ENCODE measurements around the gene NDRG4. TPM values are rescaled to one million over a fixed set of nuclear protein-coding genes. Genes with fewer than 3 reads are reported as not detected.

NDRG4 gene
- total and polyA plus RNA-seq, 2 of the 13 experiments (the other 11 are each of a cell fraction or from before 2014, with no cell fraction given), result 1.7 to 2.7 TPM

DNA sequence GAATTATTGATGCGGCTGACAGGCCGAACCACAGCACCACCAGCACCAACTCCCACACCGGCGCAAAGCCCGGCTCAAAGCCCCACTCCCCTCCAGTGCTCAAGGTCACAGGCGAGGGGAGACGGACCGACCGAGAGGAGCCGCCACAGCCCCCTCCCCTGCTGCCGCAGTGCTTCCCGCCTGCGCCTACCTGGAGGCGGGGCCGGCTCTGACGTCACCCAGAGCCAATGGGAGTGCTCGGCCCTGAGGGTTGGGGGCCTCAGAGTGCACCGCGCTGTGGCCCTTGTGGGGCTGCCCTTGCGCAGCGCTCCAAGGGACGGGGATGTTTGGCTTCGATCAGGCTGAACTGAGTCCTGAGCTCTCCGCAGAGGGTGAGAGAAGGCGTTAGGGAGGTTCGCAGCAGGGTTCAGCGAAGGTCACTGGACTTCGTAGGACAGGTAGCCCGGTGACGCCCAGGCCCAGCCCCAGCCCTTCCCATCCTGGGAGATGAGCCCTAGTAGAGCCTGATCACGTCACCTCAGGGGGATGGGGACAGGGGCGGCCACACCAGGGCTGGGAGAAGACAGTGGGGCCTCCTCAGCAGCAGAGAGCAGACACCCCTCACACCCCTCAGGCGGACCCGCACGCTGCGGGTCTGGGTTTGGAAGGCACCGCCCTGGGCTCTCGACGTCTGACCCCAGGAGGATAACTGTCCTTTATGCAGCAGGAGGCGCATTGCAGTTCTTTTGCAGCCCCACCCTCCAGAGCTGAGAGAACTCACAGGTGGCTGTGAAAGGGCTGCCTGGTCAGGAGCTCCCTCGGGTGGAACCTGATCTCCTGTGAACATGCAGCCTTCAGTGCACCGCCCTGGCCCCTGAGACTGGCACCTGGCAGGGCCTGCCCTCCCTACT, 1.5 kb downstream of the NDRG4 start (continued):
- TF ChIP-seq GLI4 (CRISPR knock-in tag; IDR thresholded peaks at IDR 0.05; ENCODE audit: borderline replicate concordance), result 0 out of 2 replicates have a peak, but pooled peaks have one; percentile 51
- TF ChIP-seq ZNF260 (CRISPR knock-in tag; IDR thresholded peaks at IDR 0.05; ENCODE audit: borderline replicate concordance, low read depth), result no peak
- peak; percentile 63 for TF ChIP-seq ZNF687 (CRISPR knock-in tag; IDR thresholded peaks at IDR 0.05)
- TF ChIP-seq JUND (CRISPR knock-in tag; IDR thresholded peaks at IDR 0.05), result 0 out of 2 replicates have a peak, but pooled peaks have one; percentile 20
- peak; percentile 67; the same call in 1 of the 2 replicates for TF ChIP-seq MEIS2 (CRISPR knock-in tag; IDR thresholded peaks at IDR 0.05)
- TF ChIP-seq, protein P1, sequence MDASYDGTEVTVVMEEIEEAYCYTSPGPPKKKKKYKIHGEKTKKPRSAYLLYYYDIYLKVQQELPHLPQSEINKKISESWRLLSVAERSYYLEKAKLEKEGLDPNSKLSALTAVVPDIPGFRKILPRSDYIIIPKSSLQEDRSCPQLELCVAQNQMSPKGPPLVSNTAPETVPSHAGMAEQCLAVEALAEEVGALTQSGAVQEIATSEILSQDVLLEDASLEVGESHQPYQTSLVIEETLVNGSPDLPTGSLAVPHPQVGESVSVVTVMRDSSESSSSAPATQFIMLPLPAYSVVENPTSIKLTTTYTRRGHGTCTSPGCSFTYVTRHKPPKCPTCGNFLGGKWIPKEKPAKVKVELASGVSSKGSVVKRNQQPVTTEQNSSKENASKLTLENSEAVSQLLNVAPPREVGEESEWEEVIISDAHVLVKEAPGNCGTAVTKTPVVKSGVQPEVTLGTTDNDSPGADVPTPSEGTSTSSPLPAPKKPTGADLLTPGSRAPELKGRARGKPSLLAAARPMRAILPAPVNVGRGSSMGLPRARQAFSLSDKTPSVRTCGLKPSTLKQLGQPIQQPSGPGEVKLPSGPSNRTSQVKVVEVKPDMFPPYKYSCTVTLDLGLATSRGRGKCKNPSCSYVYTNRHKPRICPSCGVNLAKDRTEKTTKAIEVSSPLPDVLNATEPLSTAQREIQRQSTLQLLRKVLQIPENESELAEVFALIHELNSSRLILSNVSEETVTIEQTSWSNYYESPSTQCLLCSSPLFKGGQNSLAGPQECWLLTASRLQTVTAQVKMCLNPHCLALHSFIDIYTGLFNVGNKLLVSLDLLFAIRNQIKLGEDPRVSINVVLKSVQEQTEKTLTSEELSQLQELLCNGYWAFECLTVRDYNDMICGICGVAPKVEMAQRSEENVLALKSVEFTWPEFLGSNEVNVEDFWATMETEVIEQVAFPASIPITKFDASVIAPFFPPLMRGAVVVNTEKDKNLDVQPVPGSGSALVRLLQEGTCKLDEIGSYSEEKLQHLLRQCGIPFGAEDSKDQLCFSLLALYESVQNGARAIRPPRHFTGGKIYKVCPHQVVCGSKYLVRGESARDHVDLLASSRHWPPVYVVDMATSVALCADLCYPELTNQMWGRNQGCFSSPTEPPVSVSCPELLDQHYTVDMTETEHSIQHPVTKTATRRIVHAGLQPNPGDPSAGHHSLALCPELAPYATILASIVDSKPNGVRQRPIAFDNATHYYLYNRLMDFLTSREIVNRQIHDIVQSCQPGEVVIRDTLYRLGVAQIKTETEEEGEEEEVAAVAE (CRISPR knock-in tag; IDR thresholded peaks at IDR 0.05; ENCODE audit: borderline replicate concordance), result 0 out of 2 replicates have a peak, but pooled peaks have one; percentile 18
- no peak for TF ChIP-seq ZNF615 (CRISPR knock-in tag; IDR thresholded peaks at IDR 0.05; ENCODE audit: borderline replicate concordance)
- TF ChIP-seq NR2F6 (IDR thresholded peaks at IDR 0.05), result no peak
- TF ChIP-seq NR2F6 (CRISPR knock-in tag; IDR thresholded peaks at IDR 0.05), result no peak
- no peak for TF ChIP-seq TEAD2 (CRISPR knock-in tag; IDR thresholded peaks at IDR 0.05)
- no peak for TF ChIP-seq HMG20A (CRISPR knock-in tag; IDR thresholded peaks at IDR 0.05; ENCODE audit: borderline replicate concordance)
- TF ChIP-seq AGO2 (optimal IDR thresholded peaks at IDR 0.05; ENCODE audit: low read depth, low read length), result peak; percentile 30
- TF ChIP-seq BORCS8-MEF2B (CRISPR knock-in tag; IDR thresholded peaks at IDR 0.05), result 0 out of 2 replicates have a peak, but pooled peaks have one; percentile 49
- no peak for TF ChIP-seq ELK4 (CRISPR knock-in tag; IDR thresholded peaks at IDR 0.05; ENCODE audit: borderline replicate concordance)
- peak; percentile 39; the same call in 1 of the 2 replicates for TF ChIP-seq ZFX (CRISPR knock-in tag; IDR thresholded peaks at IDR 0.05; ENCODE audit: low read depth)
- 0 out of 2 replicates have a peak, but pooled peaks have one; percentile 21 for TF ChIP-seq E2F1 (CRISPR knock-in tag; IDR thresholded peaks at IDR 0.05)
- peak; percentile 68; the same call in 1 of the 2 replicates for TF ChIP-seq ZC3H13 (CRISPR knock-in tag; IDR thresholded peaks at IDR 0.05)
